HS-27A (cell line): Measurements from ENCODE around the gene LRP2BP.
"Not testable (repeated sequence)": the region's sequence is repeated elsewhere in the genome, so short reads cannot be mapped to it uniquely, and the experiment has no call there.

ENCODE experiments used
- DNase-seq: peaks from one replicate; pipeline ENCODE4 v3.0.0-alpha.2; 2012; ENCODE audit warnings: low read depth, missing footprints

LRP2BP gene

DNA sequence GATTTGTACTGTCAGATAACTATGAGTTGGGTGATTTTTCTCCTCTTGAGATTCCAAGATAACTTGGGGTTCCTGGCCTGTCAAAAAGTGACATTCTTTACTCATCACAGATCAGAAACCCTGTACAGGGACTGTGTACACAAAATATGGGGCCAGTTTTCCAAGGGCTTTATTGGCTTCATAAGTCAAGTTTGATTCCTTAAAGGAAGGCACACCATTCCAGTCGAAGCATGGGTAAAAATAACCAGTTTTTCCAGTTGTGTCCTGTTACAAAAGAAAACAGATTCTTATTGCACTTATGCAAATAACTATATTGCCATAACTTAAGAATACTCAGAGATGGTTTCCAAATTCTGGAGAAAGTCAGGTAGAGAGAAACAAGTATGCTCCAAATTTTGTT is 70.0 kb downstream of the LRP2BP start:
- DNase-seq = not testable (repeated sequence)

GRCh38 chr4:185324361-185324760 is 71.4 kb downstream of the LRP2BP start:
- not testable (repeated sequence) for DNase-seq

GRCh38 chr4:185323606-185324005 is 72.1 kb downstream of the LRP2BP start:
- no peak for DNase-seq

DNA sequence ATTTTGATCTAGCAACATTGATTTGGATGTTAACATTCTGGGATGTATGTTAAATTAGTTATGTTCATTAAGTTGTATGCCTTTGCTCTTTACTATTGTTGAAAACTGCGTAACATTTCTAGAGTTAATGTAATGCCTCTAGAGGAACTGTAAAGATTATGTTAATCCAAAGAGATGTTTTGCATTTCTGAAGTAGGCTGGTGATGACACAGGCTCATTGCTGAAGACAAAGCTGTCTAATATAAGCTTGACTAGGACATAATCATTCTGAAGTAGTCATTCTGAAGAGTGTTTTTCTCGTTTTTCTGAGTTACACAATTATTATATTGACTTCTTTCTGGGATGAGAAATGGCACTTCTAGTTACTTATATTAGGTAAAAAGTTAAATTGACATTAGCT is 72.9 kb downstream of the LRP2BP start:
- DNase-seq = no peak

- no peak for DNase-seq
These were observed 77.0 kb downstream of the LRP2BP start for GRCh38 chr4:185318679-185319078.

- no peak for DNase-seq
These were observed 77.8 kb downstream of the LRP2BP start for GRCh38 chr4:185317880-185318279.

GRCh38 chr4:185317462-185317861 is 78.3 kb downstream of the LRP2BP start:
- not testable (repeated sequence) for DNase-seq
